IMR-90 (cell line): ENCODE measurements around the gene ERC2. TPM values are rescaled to one million over a fixed set of nuclear protein-coding genes. Genes with fewer than 3 reads are reported as not detected.

Experiments
- ATAC-seq: fragments of 200-7000 bp; cut with Tn5 transposase; 2 replicates; pipeline ENCODE4 v1.9.1; 2020; ENCODE audit warnings: low read depth, mild to moderate bottlenecking, moderate library complexity
- BruUV-seq: library from RNA; stranded (reverse); fragments of 400-500 nt; replicated peaks from 2 replicates; lab custom pipeline; 2021; lab: Mats Ljungman, UMichigan
- CTCF ChIA-PET: fragments of 300-600 bp; formaldehyde crosslinking; extraction: SDS; loops from one replicate; lab custom pipeline; 2021; ENCODE audit warnings: antibody characterized with exemption; lab: Yijun Ruan, JAX
- POLR2A ChIA-PET: fragments of 300-600 bp; sonication (Branson Sonifier 250); formaldehyde crosslinking; loops from one replicate; lab custom pipeline; 2022; ENCODE audit warnings: antibody characterized with exemption; ENCODE audit not compliant: unreplicated experiment; lab: Charles Lee
- DNase-seq: peaks from one replicate; pipeline ENCODE4 v3.0.0; 2013
- H2AFZ ChIP-seq: replicated peaks from 2 replicates; pipeline ENCODE3; 2013; ENCODE audit warnings: low read length, mild to moderate bottlenecking; ENCODE audit not compliant: poor library complexity
- H2AK5ac ChIP-seq: 2 replicates; pipeline ENCODE4 v1.6.1; 2013; ENCODE audit warnings: low read depth, low read length, inconsistent platforms
- H2AK9ac ChIP-seq: replicated peaks from 2 replicates; pipeline ENCODE3; 2013; ENCODE audit warnings: mild to moderate bottlenecking, low read depth, low read length, moderate library complexity; ENCODE audit not compliant: poor library complexity
- H2BK120ac ChIP-seq: 2 replicates; pipeline ENCODE4 v1.6.1; 2013; ENCODE audit warnings: low read depth, low read length, inconsistent platforms
- H2BK15ac ChIP-seq: 3 replicates; pipeline ENCODE4 v1.6.1; 2013; ENCODE audit warnings: low read depth, low read length, inconsistent platforms
- H2BK20ac ChIP-seq: 2 replicates; pipeline ENCODE4 v1.6.1; 2013; ENCODE audit warnings: low read depth, mild to moderate bottlenecking, inconsistent platforms, low read length, moderate library complexity
- H2BK5ac ChIP-seq: 2 replicates; pipeline ENCODE4 v1.6.1; 2013; ENCODE audit warnings: mild to moderate bottlenecking, low read depth, low read length, inconsistent platforms; ENCODE audit not compliant: poor library complexity, severe bottlenecking
- H3K14ac ChIP-seq: replicated peaks from 2 replicates; pipeline ENCODE4 v1.6.1; 2013; ENCODE audit warnings: low read depth, low read length, inconsistent platforms
- H3K18ac ChIP-seq: 2 replicates; pipeline ENCODE4 v1.6.1; 2013; ENCODE audit warnings: low read depth, low read length, control low read depth
- H3K23ac ChIP-seq: 2 replicates; pipeline ENCODE4 v1.6.1; 2013; ENCODE audit warnings: low read depth, low read length, inconsistent platforms
- H3K27ac ChIP-seq: 2 replicates; pipeline ENCODE4 v1.5.1; 2013; ENCODE audit warnings: mild to moderate bottlenecking, control low read depth, low read length; ENCODE audit not compliant: insufficient read depth
- H3K27me3 ChIP-seq: 2 replicates; pipeline ENCODE4 v1.6.1; 2013; ENCODE audit warnings: low read length; ENCODE audit not compliant: control insufficient read depth, insufficient read depth
- H3K36me3 ChIP-seq: 2 replicates; pipeline ENCODE4 v1.6.1; 2013; ENCODE audit warnings: low read length, mixed read lengths; ENCODE audit not compliant: control insufficient read depth, insufficient read depth
- H3K4ac ChIP-seq: 2 replicates; pipeline ENCODE4 v1.6.1; 2013; ENCODE audit warnings: low read depth, low read length, inconsistent platforms
- H3K4me1 ChIP-seq: 2 replicates; pipeline ENCODE4 v1.6.1; 2013; ENCODE audit warnings: low read length, mixed read lengths; ENCODE audit not compliant: control insufficient read depth, insufficient read depth
- H3K4me2 ChIP-seq: 2 replicates; pipeline ENCODE4 v1.6.1; 2013; ENCODE audit warnings: low read depth, mild to moderate bottlenecking, control low read depth, low read length, moderate library complexity
- H3K4me3 ChIP-seq: 2 replicates; pipeline ENCODE4 v1.5.1; 2013; ENCODE audit warnings: low read depth, mild to moderate bottlenecking, control low read depth, low read length, moderate library complexity; ENCODE audit not compliant: insufficient read depth
- H3K56ac ChIP-seq: 2 replicates; pipeline ENCODE4 v1.6.1; 2013; ENCODE audit warnings: low read length, inconsistent platforms; ENCODE audit not compliant: insufficient read depth; ENCODE audit errors: extremely low read depth
- H3K79me1 ChIP-seq, 2 experiments: 2 replicates each; pipeline ENCODE4 v1.6.1; 2013; ENCODE audit warnings: low read length in 2 of 2, inconsistent platforms in 1 of 2, low read depth in 1 of 2
- H3K9ac ChIP-seq: 2 replicates; pipeline ENCODE4 v1.6.1; 2013; ENCODE audit warnings: low read depth, low read length, control low read depth
- H3K9me1 ChIP-seq: 2 replicates; pipeline ENCODE4 v1.6.1; 2013; ENCODE audit warnings: low read length, inconsistent platforms; ENCODE audit not compliant: insufficient read depth
- H3K9me3 ChIP-seq: 2 replicates; pipeline ENCODE4 v1.6.1; 2013; ENCODE audit warnings: low read length; ENCODE audit not compliant: control insufficient read depth, insufficient read depth
- H4K20me1 ChIP-seq: 2 replicates; pipeline ENCODE4 v1.6.1; 2013; ENCODE audit warnings: low read length, inconsistent platforms; ENCODE audit not compliant: insufficient read depth
- H4K5ac ChIP-seq: 2 replicates; pipeline ENCODE4 v1.6.1; 2013; ENCODE audit warnings: mild to moderate bottlenecking, low read depth, low read length, control low read depth
- H4K8ac ChIP-seq, 2 experiments: 2 replicates each; pipeline ENCODE4 v1.6.1; 2013; ENCODE audit warnings: low read depth in 2 of 2, low read length in 2 of 2, control low read depth in 1 of 2, inconsistent platforms in 1 of 2
- H4K91ac ChIP-seq: 2 replicates; pipeline ENCODE4 v1.6.1; 2013; ENCODE audit warnings: low read depth, low read length, inconsistent platforms; ENCODE audit not compliant: insufficient read depth
- RCOR1 ChIP-seq: IDR thresholded peaks from 2 replicates; pipeline ENCODE4 v1.6.1; 2012; ENCODE audit warnings: mild to moderate bottlenecking, low read length, improper control_type of control experiment; ENCODE audit not compliant: insufficient replicate concordance
- WGBS, 2 experiments: methylation state at CpG; one replicate each; pipeline versions ENCODE4 v1.1.5 to v1.1.7; 2013; ENCODE audit warnings: missing lambda C conversion rate in 2 of 2; ENCODE audit not compliant: insufficient read length in 1 of 2; ENCODE audit errors: extremely low coverage in 2 of 2; 5-methylcytosine and 5-hydroxymethylcytosine counted together
- dilution Hi-C: fragments of 300-500 bp; cut with HindIII; formaldehyde crosslinking; loops from one replicate; pipeline ENCODE4 v1.14.3; 2018; ENCODE audit warnings: low sequenced_read_pairs; ENCODE audit not compliant: unreplicated experiment
- in situ Hi-C: fragments of 300-500 bp; cut with MboI; formaldehyde crosslinking; loops from 3 replicates; pipeline ENCODE4 v1.14.3; 2019; ENCODE audit warnings: low sequenced_read_pairs, inconsistent platforms, mixed read lengths
- intact Hi-C: fragments of 100-400 bp; cut with micrococcal nuclease; formaldehyde crosslinking; loops from 2 replicates; pipeline ENCODE4 v1.10.0; 2022
- polyA plus RNA-seq, 3 experiments: library from polyadenylated mRNA; depleted of rRNA; stranded (reverse); fragments of >200 nt; gene quantifications; 2 replicates each; pipeline ENCODE4 v1.2.3, GENCODE V29; 2012; ENCODE audit warnings: low replicate concordance in 1 of 3
- total RNA-seq: library from RNA; depleted of rRNA; stranded (reverse); fragments of >200 nt; gene quantifications from 2 replicates; pipeline ENCODE4 v1.2.3, GENCODE V29; 2012

Gene ERC2
- total and polyA plus RNA-seq, 2 of the 4 experiments (the other 2 are of a cell fraction): 0.17 to 0.18 TPM

- no peak overlapping the region for H2AFZ ChIP-seq
- no peak for TF ChIP-seq RCOR1
- in situ Hi-C loops (no loop called here), intact Hi-C loops (no loop called here), dilution Hi-C loops (no loop called here)
- no peak overlapping the region for H2BK15ac ChIP-seq
- POLR2A ChIA-PET: no interaction called here
- H3K27me3 ChIP-seq: no peaks in the 10 kb centered on the region
- no peak for ATAC-seq
- no peak overlapping the region for H2AK5ac ChIP-seq
- H2BK20ac ChIP-seq: no peak overlapping the region
- no peak overlapping the region for H4K91ac ChIP-seq
- H3K9ac ChIP-seq: no peak overlapping the region
- no peak overlapping the region for H3K56ac ChIP-seq
- H3K9me3 ChIP-seq: no peaks in the 10 kb centered on the region
- H3K4me2 ChIP-seq: no peak overlapping the region
- H3K23ac ChIP-seq: no peak overlapping the region
- H4K5ac ChIP-seq: no peak overlapping the region
- no peak overlapping the region for H3K27ac ChIP-seq
- no peak overlapping the region for H2BK5ac ChIP-seq
- DNase-seq: no peak
- H3K4ac ChIP-seq: no peak overlapping the region
- no peak overlapping the region for H4K8ac ChIP-seq
- WGBS, 2 experiments: 70% methylated on average over 2 of the region's 5 CpGs; no CpG with 5 or more reads in 1 of the 2 experiments
- H4K20me1 ChIP-seq: no peaks in the 10 kb centered on the region
- no peaks in the 10 kb centered on the region for H3K36me3 ChIP-seq
- no peak overlapping the region for H2BK120ac ChIP-seq
- no peaks in the 10 kb centered on the region for H3K4me1 ChIP-seq
- no peak overlapping the region for H3K14ac ChIP-seq
- no peaks in the 10 kb centered on the region for H3K79me1 ChIP-seq
- CTCF ChIA-PET: no interaction called here
- no peaks in the 10 kb centered on the region for H3K9me1 ChIP-seq
- H3K18ac ChIP-seq: no peak overlapping the region
- no TSS peak for BruUV-seq
- H3K4me3 ChIP-seq: no peak overlapping the region
- H2AK9ac ChIP-seq: no peak overlapping the region
Observed at GRCh38 chr3:56296361-56296760, 171.9 kb downstream of the ERC2 start.
